Activated naive CD4-positive, alpha-beta T cell treated with anti-CD3 and anti-CD28 coated beads, Interleukin-2, amount 50 U/mL, for 16 hours (primary cell): Measurements from ENCODE around the gene GRID2.

ENCODE experiments used
- DNase-seq: peaks from one replicate; pipeline ENCODE4 v3.0.0-alpha.2; 2020

The GRID2 gene

GRCh38 chr4:92535599-92535998, 231.8 kb downstream of the GRID2 start:
- DNase-seq: no peak

DNA sequence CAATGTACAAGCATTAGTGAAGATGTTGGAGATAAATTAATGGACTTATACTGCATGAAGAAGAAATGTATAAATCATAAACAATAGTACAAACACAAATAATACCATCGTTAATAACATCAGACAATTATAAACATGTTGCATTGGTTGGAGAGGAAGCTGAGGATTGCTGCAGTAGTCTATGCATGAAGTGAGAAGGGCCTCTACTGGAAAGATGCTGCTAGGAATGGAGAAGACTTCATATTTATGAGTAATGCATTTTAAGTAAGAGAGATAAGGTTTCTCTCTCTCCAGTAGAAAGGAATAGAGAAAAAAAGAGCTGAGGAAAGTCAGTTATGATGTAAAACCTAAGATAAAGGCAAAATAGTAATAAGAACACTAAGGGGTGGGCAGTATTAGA, 247.8 kb downstream of the GRID2 start:
- no peak for DNase-seq

- DNase-seq: no peak
Observed at GRCh38 chr4:92566269-92566668, 262.5 kb downstream of the GRID2 start.

GRCh38 chr4:92580816-92581215, 277.1 kb downstream of the GRID2 start:
- DNase-seq: no peak

GRCh38 chr4:92599044-92599443, 295.3 kb downstream of the GRID2 start:
- no peak for DNase-seq

DNA sequence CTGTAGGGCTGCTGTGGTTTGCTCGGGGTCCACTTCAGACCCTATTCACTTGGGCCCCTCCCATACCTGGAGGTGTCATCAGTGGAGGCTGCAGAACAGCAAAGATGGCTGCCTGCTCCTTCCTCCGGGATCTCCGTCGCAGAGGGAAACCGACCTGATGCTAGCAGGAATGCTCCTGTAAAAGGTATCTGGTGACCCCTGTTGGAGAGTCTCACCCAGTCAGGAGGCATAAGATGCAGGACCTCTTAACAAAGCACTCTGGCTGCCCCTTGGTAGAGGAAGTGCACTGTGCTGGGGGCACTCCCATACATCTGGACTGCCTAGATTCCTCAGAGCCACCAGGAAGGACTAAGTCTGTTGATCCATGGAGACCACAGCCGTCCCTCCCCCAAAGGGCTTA, 296.9 kb downstream of the GRID2 start:
- no peak for DNase-seq

- no peak for DNase-seq
Observed at GRCh38 chr4:92606227-92606626, 302.5 kb downstream of the GRID2 start.

DNA sequence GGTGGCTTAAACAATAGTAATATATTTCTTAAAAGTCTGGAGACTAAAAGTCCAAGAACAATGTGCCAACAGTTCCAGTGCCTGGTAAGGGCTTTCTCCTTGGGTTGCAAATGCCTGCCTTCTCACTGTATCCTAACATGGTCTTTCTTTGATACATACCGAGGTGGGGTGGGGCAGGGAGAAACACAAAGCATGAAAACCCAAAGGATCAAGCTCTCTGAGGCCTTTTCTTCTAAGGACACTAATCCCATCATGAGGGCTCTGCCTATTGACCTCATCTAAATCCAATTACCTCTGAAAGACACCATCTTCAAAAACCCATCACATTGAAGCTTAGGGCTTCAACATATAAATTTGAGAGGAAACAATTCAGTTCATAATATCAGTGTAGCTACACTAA, 311.3 kb downstream of the GRID2 start:
- no peak for DNase-seq

- no peak for DNase-seq
Observed at GRCh38 chr4:92618968-92619367, 315.2 kb downstream of the GRID2 start.

DNA sequence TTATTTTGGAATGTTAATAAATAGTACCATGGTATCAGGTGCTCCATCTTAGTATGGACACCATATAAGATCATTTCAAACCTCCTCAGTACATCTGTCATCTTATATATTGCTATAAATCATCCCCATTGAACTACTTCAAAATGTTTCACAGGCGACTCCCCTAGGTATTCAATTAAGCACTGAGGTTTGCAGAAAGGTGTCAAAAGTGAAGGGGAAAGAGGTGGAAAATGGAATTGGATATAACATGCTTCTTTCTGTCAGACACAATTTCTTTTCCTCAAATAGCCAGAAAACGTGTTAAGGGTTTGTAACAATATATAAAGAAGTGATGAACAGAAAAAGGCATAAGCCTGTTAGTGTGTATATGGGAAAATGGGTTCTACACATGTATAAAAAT, 325.5 kb downstream of the GRID2 start:
- DNase-seq: no peak

GRCh38 chr4:92634882-92635281, 331.1 kb downstream of the GRID2 start:
- no peak for DNase-seq

DNA sequence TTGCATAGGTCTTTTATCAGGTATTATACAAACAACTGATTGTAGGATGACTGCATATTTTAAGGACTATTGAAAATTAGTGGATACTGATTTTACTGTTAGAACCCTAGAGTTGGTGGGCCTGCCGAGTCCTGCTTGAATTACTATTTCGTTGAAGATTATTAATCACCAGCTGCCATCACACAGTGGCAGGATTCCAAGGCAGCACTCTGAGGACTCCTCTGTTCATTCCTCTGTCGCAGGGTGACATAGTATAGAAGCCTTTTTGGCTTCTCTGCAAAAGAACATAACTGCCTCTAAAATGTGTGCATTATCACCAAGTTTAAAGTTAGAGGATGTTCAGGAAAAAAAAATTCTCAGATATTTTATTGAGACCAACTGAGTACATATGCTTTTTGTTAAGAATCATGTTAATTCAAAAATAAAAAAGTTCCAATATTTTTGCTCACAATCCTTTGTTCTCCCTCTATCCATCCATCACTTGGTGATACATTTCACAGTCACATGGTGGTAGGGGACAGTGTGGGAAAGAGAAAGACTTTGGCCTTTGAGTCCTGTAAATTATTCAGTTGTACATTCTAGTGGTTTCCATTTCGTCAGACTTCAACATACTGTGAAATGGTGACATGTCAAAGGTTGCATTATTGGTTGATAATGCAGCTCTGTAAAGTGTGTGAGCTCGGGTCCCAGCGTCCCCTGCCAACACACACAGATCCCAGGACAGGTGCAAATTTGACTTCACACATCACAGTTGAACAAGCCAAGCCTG, 332.5 kb downstream of the GRID2 start:
- no peak for DNase-seq

DNA sequence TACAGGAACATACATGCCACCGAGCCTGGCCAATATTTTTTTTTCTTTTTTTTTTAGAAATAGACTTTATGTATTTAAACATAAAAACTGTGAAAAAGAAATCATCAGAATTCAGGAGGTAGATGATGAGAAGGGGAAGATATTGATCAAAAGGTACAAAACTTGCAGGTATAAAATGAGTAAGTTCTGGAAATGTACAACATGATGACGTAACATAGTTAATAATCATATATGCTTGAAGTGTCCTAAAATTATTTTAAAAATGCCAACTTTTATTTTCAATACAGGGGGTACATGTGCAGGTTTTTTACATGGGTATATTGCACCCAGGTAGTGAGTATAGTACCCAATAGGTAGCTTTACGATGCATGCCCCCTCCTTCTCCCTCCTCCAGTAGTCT, 337.6 kb downstream of the GRID2 start:
- DNase-seq: no peak

DNA sequence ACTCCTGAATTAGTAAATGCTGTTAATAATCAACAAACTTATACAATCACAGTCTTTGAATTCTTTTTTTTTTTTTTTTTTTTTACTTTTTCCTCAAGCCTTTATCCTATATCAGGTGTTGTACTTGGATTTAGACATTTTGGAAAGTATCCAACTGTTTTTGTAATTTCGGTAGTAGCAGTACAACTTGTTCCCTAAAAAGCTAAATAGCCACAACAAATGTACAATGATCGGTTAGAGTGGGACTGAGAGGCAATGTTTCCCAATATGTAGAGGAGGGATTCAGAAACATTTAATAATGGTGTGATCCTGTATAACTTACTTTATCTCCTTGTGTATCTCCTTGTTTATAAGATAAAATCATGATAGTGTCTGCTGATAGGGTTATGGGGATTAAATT, 343.1 kb downstream of the GRID2 start:
- no peak for DNase-seq

DNA sequence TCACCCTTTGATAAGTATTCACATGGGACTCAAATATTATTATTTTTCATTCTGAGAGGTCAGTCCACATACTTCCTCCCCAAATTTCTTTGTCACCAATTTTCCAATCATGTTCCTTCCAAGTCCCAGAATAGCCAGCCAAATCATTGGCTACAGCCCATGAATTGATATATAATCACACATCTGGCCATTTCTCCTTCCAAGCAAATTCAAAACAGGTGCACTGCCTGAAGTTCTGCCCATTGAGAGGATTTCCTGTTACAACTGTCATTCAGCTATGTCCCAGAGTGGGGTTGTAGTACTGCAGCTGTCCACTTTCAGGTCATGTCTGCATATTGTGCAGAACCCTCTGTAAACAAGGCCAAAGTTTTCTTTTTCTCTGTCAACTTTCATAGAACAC, 347.8 kb downstream of the GRID2 start:
- no peak for DNase-seq

- no peak for DNase-seq
Observed at GRCh38 chr4:92654084-92654483, 350.3 kb downstream of the GRID2 start.

- DNase-seq: no peak
Observed at GRCh38 chr4:92657695-92658094, 353.9 kb downstream of the GRID2 start.

GRCh38 chr4:92658318-92658717, 354.6 kb downstream of the GRID2 start:
- no peak for DNase-seq

DNA sequence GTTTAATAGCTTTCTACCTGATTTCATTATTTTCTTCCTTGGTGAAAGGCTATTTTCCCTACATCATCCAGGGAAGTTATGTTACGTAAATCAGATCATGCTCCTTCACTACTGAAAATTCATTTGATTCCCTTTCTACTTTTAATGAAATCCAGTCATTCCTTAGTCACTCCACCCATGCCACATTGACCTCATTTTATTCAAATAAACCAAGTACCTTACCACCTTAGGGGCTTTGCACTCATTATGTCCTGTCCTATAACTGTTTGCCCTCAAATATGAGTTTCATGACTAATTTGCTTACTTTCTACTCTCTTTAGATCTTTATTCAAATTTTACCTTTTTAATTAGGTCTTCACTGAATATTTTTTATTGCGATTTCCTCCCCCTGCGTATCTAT, 374.0 kb downstream of the GRID2 start:
- DNase-seq: no peak

GRCh38 chr4:92678292-92678691, 374.5 kb downstream of the GRID2 start:
- DNase-seq: no peak

- no peak for DNase-seq
Observed at GRCh38 chr4:92679149-92679548, 375.4 kb downstream of the GRID2 start.

- no peak for DNase-seq
Observed at GRCh38 chr4:92714640-92715039, 410.9 kb downstream of the GRID2 start.

- DNase-seq: no peak
Observed at GRCh38 chr4:92733231-92733630, 429.5 kb downstream of the GRID2 start.

- DNase-seq: no peak
Observed at GRCh38 chr4:92735025-92735665, 431.4 kb downstream of the GRID2 start.

GRCh38 chr4:92760433-92760832, 456.7 kb downstream of the GRID2 start:
- no peak for DNase-seq
